Activated T-helper 2 cell treated with anti-CD3 and anti-CD28 coated beads, Interferon-gamma antibody, Interleukin-2, Interleukin-4, amounts not matched to agents 10 μg/mL and 5 μg/mL and 100 μg/mL, durations not matched to agents 14 hours and 24 hours and 36 hours (primary cell): ENCODE measurements around the gene DHRS7B. TPM values are rescaled to one million over a fixed set of nuclear protein-coding genes. Genes with fewer than 3 reads are reported as not detected.
"Not testable (repeated sequence)": the region's sequence is repeated elsewhere in the genome, so short reads cannot be mapped to it uniquely, and the experiment has no call there.

Experiments used
- DNase-seq: peaks from one replicate; pipeline ENCODE4 v3.0.0; 2021; ENCODE audit warnings: low spot score
- H3K27ac Mint-ChIP-seq: one replicate; pipeline ENCODE4 v1.8.0; 2021; ENCODE audit warnings: mixed read lengths
- H3K27me3 Mint-ChIP-seq: one replicate; pipeline ENCODE4 v1.8.0; 2021; ENCODE audit warnings: low read depth, mixed read lengths
- H3K36me3 Mint-ChIP-seq: one replicate; pipeline ENCODE4 v1.8.0; 2021; ENCODE audit warnings: low read depth, mixed read lengths
- H3K4me1 Mint-ChIP-seq: one replicate; pipeline ENCODE4 v1.8.0; 2021; ENCODE audit warnings: low read depth, mixed read lengths
- H3K4me3 Mint-ChIP-seq: one replicate; pipeline ENCODE4 v1.8.0; 2021; ENCODE audit warnings: low read depth, mild to moderate bottlenecking, moderate library complexity, mixed read lengths
- H3K9me3 Mint-ChIP-seq: one replicate; pipeline ENCODE4 v1.8.0; 2021; ENCODE audit warnings: mixed read lengths
- intact Hi-C: fragments of 100-400 bp; cut with micrococcal nuclease; formaldehyde crosslinking; loops from one replicate; pipeline ENCODE4 v1.15.1; 2023
- total RNA-seq: library from RNA; stranded (reverse); gene quantifications from 2 replicates; pipeline ENCODE4 v1.2.3, GENCODE V29; 2022

The DHRS7B gene
- 17.7 and 19.4 TPM in 2 replicates for total RNA-seq

GRCh38 chr17:21126645-21127508, at the start of gene DHRS7B:
Gene DHRS7B (plus strand): TSS chr17:21126964. CDS start chr17:21126972, 8 bp downstream.
- Mint-ChIP-seq H3K4me1 (peaks cover 24% of the 10 kb centered on the region), H3K27me3 (no peaks in the 10 kb centered on the region), H3K9me3 (peaks cover under 1% of the 10 kb centered on the region), H3K36me3 (no peaks in the 10 kb centered on the region), H3K4me3 (peak within 1 kb of the TSS; percentile 93), H3K27ac (peak within 1 kb of the TSS; percentile 95)
- peak; percentile 95 for DNase-seq
- intact Hi-C loops = loop anchor here (1.0 to 10.0 kb wide), 6 partner anchors 28 to 198 kb away; partner anchors contain the start of genes NATD1, TMEM11 and USP22

GRCh38 chr17:21077281-21077680, 49.5 kb upstream of the DHRS7B start:
- Mint-ChIP-seq H3K4me1 (no peaks in the 10 kb centered on the region), H3K27ac (no peak overlapping the region), H3K4me3 (no peak overlapping the region), H3K27me3 (peaks cover 19% of the 10 kb centered on the region), H3K36me3 (no peaks in the 10 kb centered on the region), H3K9me3 (no peaks in the 10 kb centered on the region)
- no peak for DNase-seq
- intact Hi-C loops = no loop called here

- no peaks in the 10 kb centered on the region for H3K4me1 Mint-ChIP-seq
- H3K27me3 Mint-ChIP-seq = peaks cover 19% of the 10 kb centered on the region
- no peak overlapping the region for H3K4me3 Mint-ChIP-seq
- H3K36me3 Mint-ChIP-seq = no peaks in the 10 kb centered on the region
- intact Hi-C loops = no loop called here
- DNase-seq = no peak
- no peaks in the 10 kb centered on the region for H3K9me3 Mint-ChIP-seq
- no peak overlapping the region for H3K27ac Mint-ChIP-seq
Measured at GRCh38 chr17:21078016-21078780, 48.6 kb upstream of the DHRS7B start.

GRCh38 chr17:21079196-21079595, 47.6 kb upstream of the DHRS7B start:
- H3K4me3 Mint-ChIP-seq = no peak overlapping the region
- H3K27ac Mint-ChIP-seq = no peak overlapping the region
- intact Hi-C loops = no loop called here
- H3K27me3 Mint-ChIP-seq = peaks cover 19% of the 10 kb centered on the region
- no peaks in the 10 kb centered on the region for H3K9me3 Mint-ChIP-seq
- H3K4me1 Mint-ChIP-seq = no peaks in the 10 kb centered on the region
- no peaks in the 10 kb centered on the region for H3K36me3 Mint-ChIP-seq
- DNase-seq = no peak

- H3K9me3 Mint-ChIP-seq = no peaks in the 10 kb centered on the region
- no peaks in the 10 kb centered on the region for H3K4me1 Mint-ChIP-seq
- no peak for DNase-seq
- intact Hi-C loops = no loop called here
- peaks cover 24% of the 10 kb centered on the region for H3K27me3 Mint-ChIP-seq
- H3K27ac Mint-ChIP-seq = no peak overlapping the region
- H3K4me3 Mint-ChIP-seq = no peak overlapping the region
- no peaks in the 10 kb centered on the region for H3K36me3 Mint-ChIP-seq
Measured at GRCh38 chr17:21082001-21082436, 44.7 kb upstream of the DHRS7B start.

- H3K36me3 Mint-ChIP-seq, H3K4me3 Mint-ChIP-seq, DNase-seq, H3K9me3 Mint-ChIP-seq, H3K27ac Mint-ChIP-seq, intact Hi-C loops, H3K4me1 Mint-ChIP-seq: not testable (repeated sequence)
- peaks cover 12% of the 10 kb centered on the region for H3K27me3 Mint-ChIP-seq
Measured at GRCh38 chr17:21085280-21085679, 41.5 kb upstream of the DHRS7B start.

- intact Hi-C loops = no loop called here
- DNase-seq = no peak
- peaks cover 12% of the 10 kb centered on the region for H3K27me3 Mint-ChIP-seq
- H3K4me3 Mint-ChIP-seq = no peak overlapping the region
- no peaks in the 10 kb centered on the region for H3K4me1 Mint-ChIP-seq
- no peaks in the 10 kb centered on the region for H3K9me3 Mint-ChIP-seq
- H3K36me3 Mint-ChIP-seq = no peaks in the 10 kb centered on the region
- no peak overlapping the region for H3K27ac Mint-ChIP-seq
Measured at GRCh38 chr17:21085707-21086106, 41.1 kb upstream of the DHRS7B start.

- no peak for DNase-seq
- Mint-ChIP-seq H3K9me3 (no peaks in the 10 kb centered on the region), H3K4me1 (no peaks in the 10 kb centered on the region), H3K27ac (no peak overlapping the region), H3K27me3 (peaks cover 7% of the 10 kb centered on the region), H3K4me3 (no peak overlapping the region), H3K36me3 (no peaks in the 10 kb centered on the region)
- intact Hi-C loops = no loop called here
Measured at GRCh38 chr17:21089145-21089544, 37.6 kb upstream of the DHRS7B start.

- intact Hi-C loops = no loop called here
- Mint-ChIP-seq H3K27ac (no peak overlapping the region), H3K4me3 (no peak overlapping the region), H3K27me3 (peaks cover 3% of the 10 kb centered on the region), H3K36me3 (no peaks in the 10 kb centered on the region), H3K9me3 (no peaks in the 10 kb centered on the region), H3K4me1 (no peaks in the 10 kb centered on the region)
- DNase-seq = no peak
Measured at GRCh38 chr17:21089933-21090901, 36.5 kb upstream of the DHRS7B start.

- Mint-ChIP-seq H3K4me1 (no peaks in the 10 kb centered on the region), H3K36me3 (no peaks in the 10 kb centered on the region), H3K4me3 (no peak overlapping the region), H3K9me3 (no peaks in the 10 kb centered on the region), H3K27ac (no peak overlapping the region), H3K27me3 (peaks cover 3% of the 10 kb centered on the region)
- intact Hi-C loops = no loop called here
- DNase-seq = no peak
Measured at GRCh38 chr17:21090902-21091618, 35.7 kb upstream of the DHRS7B start.

GRCh38 chr17:21094298-21094704, 32.5 kb upstream of the DHRS7B start:
- Mint-ChIP-seq H3K27ac (no peak overlapping the region), H3K9me3 (no peaks in the 10 kb centered on the region), H3K27me3 (peaks cover 1% of the 10 kb centered on the region), H3K4me1 (peaks cover 9% of the 10 kb centered on the region), H3K36me3 (no peaks in the 10 kb centered on the region), H3K4me3 (no peak overlapping the region)
- intact Hi-C loops = no loop called here
- DNase-seq = no peak

GRCh38 chr17:21095735-21096134, 31.0 kb upstream of the DHRS7B start:
- Mint-ChIP-seq H3K4me3 (no peak overlapping the region), H3K4me1 (peaks cover 9% of the 10 kb centered on the region), H3K36me3 (no peaks in the 10 kb centered on the region), H3K27ac (no peak overlapping the region), H3K9me3 (no peaks in the 10 kb centered on the region), H3K27me3 (peaks cover 1% of the 10 kb centered on the region)
- intact Hi-C loops = no loop called here
- DNase-seq = no peak
